ENCODE results near the gene INS.
"Not testable (repeated sequence)": the region's sequence is repeated elsewhere in the genome, so short reads cannot be mapped to it uniquely, and the experiment has no call there.

Gene INS

GRCh38 chr11:2194877-2195755 is 34.1 kb upstream of the INS start:
- no peaks in the 10 kb centered on the region for H3K27me3 ChIP-seq (ENCODE audit: insufficient read depth, poor library complexity, severe bottlenecking)
- peak in 1 of 2 experiments; percentile 23 for DNase-seq (ENCODE audit: low read depth in 1 of 2, low spot score in 1 of 2)
- H3K27ac ChIP-seq (replicated peaks) = no peak overlapping the region
- TF ChIP-seq POLR2AphosphoS5 (IDR thresholded peaks at IDR 0.05; ENCODE audit: low read depth) (no peak), REST (IDR thresholded peaks at IDR 0.05; ENCODE audit: insufficient replicate concordance, low read depth) (no peak), GABPA (IDR thresholded peaks at IDR 0.05; ENCODE audit: low read depth) (no peak), CTCF (IDR thresholded peaks at IDR 0.05; ENCODE audit: insufficient read depth, low read length) (peak; percentile 82), SPI1 (IDR thresholded peaks at IDR 0.05; ENCODE audit: borderline replicate concordance, low read depth) (no peak)
- H3K4me3 ChIP-seq (replicated peaks; ENCODE audit: insufficient read depth, low read length) = no peak overlapping the region

- H3K27me3 ChIP-seq (ENCODE audit: insufficient read depth, poor library complexity, severe bottlenecking); H3K4me3 ChIP-seq (replicated peaks; ENCODE audit: insufficient read depth, low read length); DNase-seq (ENCODE audit: low read depth in 1 of 2, low spot score in 1 of 2); H3K27ac ChIP-seq (replicated peaks): not testable (repeated sequence)
Measured at GRCh38 chr11:2193888-2194595, 33.0 kb upstream of the INS start.

GRCh38 chr11:2193099-2193887 is 32.3 kb upstream of the INS start:
- no peak overlapping the region for H3K4me3 ChIP-seq (replicated peaks; ENCODE audit: insufficient read depth, low read length)
- DNase-seq (ENCODE audit: low read depth in 1 of 2, low spot score in 1 of 2) = no peak
- H3K27me3 ChIP-seq (ENCODE audit: insufficient read depth, poor library complexity, severe bottlenecking) = no peaks in the 10 kb centered on the region
- H3K27ac ChIP-seq (replicated peaks) = no peak overlapping the region
- no peak for TF ChIP-seq POLR2AphosphoS5 (IDR thresholded peaks at IDR 0.05; ENCODE audit: low read depth)

- no peaks in the 10 kb centered on the region for H3K27me3 ChIP-seq (ENCODE audit: insufficient read depth, poor library complexity, severe bottlenecking)
- no peak for DNase-seq (ENCODE audit: low read depth in 1 of 2, low spot score in 1 of 2)
- TF ChIP-seq GABPA (IDR thresholded peaks at IDR 0.05; ENCODE audit: low read depth) (no peak), CTCF (IDR thresholded peaks at IDR 0.05; ENCODE audit: insufficient read depth, low read length) (no peak), SPI1 (IDR thresholded peaks at IDR 0.05; ENCODE audit: borderline replicate concordance, low read depth) (no peak), REST (IDR thresholded peaks at IDR 0.05; ENCODE audit: insufficient replicate concordance, low read depth) (no peak), POLR2AphosphoS5 (IDR thresholded peaks at IDR 0.05; ENCODE audit: low read depth) (no peak)
Measured at GRCh38 chr11:2192435-2192834, 31.4 kb upstream of the INS start.

More at GRCh38 chr11:2192435-2192834, 31.4 kb upstream of the INS start:
- Histone ChIP-seq H3K4me3 (replicated peaks; ENCODE audit: insufficient read depth, low read length) (no peak overlapping the region), H3K27ac (replicated peaks) (no peak overlapping the region)
